ENCODE data around the gene SS18L1.
A peak's percentile ranks its signal among the peaks of the same experiment; 100 is the strongest.

Gene SS18L1, protein sequence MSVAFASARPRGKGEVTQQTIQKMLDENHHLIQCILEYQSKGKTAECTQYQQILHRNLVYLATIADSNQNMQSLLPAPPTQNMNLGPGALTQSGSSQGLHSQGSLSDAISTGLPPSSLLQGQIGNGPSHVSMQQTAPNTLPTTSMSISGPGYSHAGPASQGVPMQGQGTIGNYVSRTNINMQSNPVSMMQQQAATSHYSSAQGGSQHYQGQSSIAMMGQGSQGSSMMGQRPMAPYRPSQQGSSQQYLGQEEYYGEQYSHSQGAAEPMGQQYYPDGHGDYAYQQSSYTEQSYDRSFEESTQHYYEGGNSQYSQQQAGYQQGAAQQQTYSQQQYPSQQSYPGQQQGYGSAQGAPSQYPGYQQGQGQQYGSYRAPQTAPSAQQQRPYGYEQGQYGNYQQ

DNA sequence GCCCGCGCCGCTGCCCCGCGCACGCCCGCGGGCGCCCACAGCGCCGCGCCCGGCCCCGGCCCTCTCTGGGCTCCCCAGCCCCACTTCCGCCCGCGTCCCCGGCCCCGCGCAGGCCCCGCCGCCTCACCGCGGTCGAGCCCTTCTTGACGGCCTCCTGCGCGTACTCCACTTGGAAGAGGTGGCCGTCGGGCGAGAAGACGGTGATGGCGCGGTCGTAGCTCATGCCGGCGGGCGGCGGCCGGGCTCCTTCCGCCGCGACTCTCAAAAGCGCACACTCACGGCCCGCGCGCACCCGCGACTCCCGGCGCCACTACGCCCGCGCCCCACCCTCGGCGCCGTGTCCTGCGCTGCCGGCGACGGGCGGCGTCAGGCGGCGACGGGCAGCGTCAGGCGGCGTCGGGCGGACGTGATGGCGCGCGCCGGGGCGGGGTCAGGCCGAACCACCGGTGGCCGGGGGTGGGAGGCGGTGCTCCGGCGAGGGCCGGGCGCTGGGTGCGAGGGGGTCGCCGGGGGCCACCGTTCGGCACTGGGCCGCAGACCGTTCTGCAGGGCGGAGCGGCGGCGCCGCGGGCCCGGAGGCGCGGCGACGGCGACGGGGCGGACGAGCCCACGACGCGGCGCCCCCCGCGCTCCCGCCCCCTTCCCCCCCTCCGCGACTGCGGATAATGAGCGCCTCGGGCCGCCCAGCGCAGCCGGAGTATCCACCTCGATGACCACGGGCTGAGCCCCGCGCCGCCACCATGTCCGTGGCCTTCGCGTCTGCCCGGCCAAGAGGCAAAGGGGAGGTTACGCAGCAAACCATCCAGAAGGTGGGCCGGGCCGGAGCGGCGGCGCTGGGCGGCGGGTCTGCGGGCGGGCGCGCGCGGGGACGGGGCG lies at the start of gene SS18L1, which contains the start of gene PSMA7:
Gene SS18L1 (plus strand): TSS at position 689 of the 876 bp plus-strand sequence. CDS start 52 bp downstream, at position 741.
Gene PSMA7 (minus strand): TSS at position 314 of the 876 bp plus-strand sequence. CDS start 91 bp downstream, at position 223.
- no peak for TF ChIP-seq EZH2 (IDR thresholded peaks at IDR 0.05)
- TF ChIP-seq POLR2AphosphoS5 (IDR thresholded peaks at IDR 0.05; ENCODE audit: borderline replicate concordance, low read depth, low read length) = peak; percentile 81
- peak within 1 kb of the TSS; percentile 96 for H3K9ac ChIP-seq (ENCODE audit: insufficient read length)
- no peak for DNase-seq (ENCODE audit: low read depth, low spot score)
- peak within 1 kb of the TSS; percentile 71 for H3K27ac ChIP-seq
- peak within 1 kb of the TSS; percentile 97 for H3K4me3 ChIP-seq
- H3K9me3 ChIP-seq (ENCODE audit: low read depth, low read length) = no peaks in the 10 kb centered on the region
- peaks cover 42% of the 10 kb centered on the region for H3K36me3 ChIP-seq (ENCODE audit: insufficient read depth, low read length)

DNA sequence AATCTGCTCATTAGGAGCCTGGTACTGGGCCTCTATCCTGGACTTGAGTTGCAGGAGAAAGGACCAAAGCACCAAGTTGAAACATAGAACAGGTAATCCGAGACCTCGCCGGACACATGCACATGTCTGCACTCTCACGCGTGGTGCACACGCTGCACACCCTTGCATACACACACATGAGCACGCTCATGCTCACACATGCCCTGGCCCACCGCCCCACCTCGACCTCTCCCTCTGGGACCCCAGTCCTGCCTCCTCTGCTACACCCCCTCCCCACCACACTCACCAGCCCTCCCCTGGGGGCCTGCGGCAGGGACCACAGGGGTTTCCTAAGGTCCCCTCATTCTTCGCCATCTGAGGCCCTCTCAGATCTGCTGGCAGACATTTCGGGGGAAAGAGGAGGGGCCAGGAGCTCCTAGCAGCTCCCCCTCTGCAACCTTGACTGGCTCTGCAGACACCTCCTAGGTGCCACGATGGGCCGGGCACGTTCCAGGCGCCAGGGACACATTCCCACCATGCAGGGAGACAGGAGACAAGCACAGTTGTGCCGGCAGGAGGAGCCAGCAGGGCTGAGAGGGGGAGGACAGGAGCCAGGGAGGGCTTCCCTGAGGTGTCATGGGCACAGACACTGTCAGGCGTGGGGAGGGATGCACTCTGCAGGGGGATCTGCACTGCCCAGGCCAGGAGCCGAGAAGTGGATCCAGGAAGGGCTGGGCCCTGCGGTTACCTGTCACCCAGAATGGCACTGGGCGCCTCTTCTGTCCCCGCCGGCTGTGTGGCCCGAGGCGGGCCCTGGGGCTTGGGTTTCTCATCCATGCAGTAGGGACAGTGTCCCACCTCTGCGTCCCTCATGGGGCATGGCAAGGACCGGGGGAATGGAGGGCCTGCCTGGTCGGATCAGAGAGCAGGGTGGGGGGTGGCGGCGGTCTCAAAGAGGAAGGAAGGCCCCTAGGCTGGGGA lies 46.9 kb upstream of the SS18L1 start:
- TF ChIP-seq FOXP2 (optimal IDR thresholded peaks at IDR 0.05; ENCODE audit: control extremely low read depth, extremely low read length, insufficient read depth) (no peak), EZH2 (IDR thresholded peaks at IDR 0.05) (no peak)
- Histone ChIP-seq H3K36me3 (ENCODE audit: insufficient read depth, low read length) (no peaks in the 10 kb centered on the region), H3K9ac (ENCODE audit: insufficient read length) (no peak overlapping the region), H3K27ac (no peak overlapping the region), H3K9me3 (ENCODE audit: low read depth, low read length) (no peaks in the 10 kb centered on the region), H3K4me3 (no peak overlapping the region)
- DNase-seq (ENCODE audit: low read depth, low spot score) = no peak

DNA sequence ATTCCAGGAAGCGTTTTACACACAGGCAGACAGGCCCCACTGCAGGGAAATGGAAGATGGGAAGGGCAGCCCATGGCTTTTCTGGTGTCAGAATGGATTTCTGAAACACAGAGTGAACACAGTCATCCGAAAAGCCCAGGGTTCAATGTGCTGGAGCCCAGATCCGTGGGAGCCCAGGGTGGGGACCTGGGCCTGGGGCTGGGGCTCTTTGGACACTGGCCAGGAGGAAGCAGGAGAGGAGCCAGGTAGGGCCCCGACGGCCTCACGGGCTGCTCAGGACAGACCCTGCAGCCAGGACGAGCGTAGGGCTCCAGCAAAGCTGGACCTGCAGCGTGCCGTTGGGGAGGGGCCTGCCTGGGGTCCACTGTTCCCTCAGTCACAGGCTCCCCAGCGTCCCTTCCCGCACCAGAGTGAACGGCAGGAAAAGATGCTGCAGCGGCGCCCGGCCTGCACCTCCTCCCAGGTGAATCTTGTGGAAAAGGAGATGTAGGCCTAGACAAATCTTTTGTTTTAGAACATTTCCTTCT lies 45.6 kb upstream of the SS18L1 start:
- Histone ChIP-seq H3K27ac (no peak overlapping the region), H3K9me3 (ENCODE audit: low read depth, low read length) (no peaks in the 10 kb centered on the region), H3K36me3 (ENCODE audit: insufficient read depth, low read length) (no peaks in the 10 kb centered on the region), H3K4me3 (no peak overlapping the region), H3K9ac (ENCODE audit: insufficient read length) (no peak overlapping the region)
- DNase-seq (ENCODE audit: low read depth, low spot score) = no peak
- no peak for TF ChIP-seq POLR2AphosphoS5 (IDR thresholded peaks at IDR 0.05; ENCODE audit: borderline replicate concordance, low read depth, low read length)
- TF ChIP-seq FOXP2 (optimal IDR thresholded peaks at IDR 0.05; ENCODE audit: control extremely low read depth, extremely low read length, insufficient read depth) = no peak
- TF ChIP-seq EZH2 (IDR thresholded peaks at IDR 0.05) = no peak

DNA sequence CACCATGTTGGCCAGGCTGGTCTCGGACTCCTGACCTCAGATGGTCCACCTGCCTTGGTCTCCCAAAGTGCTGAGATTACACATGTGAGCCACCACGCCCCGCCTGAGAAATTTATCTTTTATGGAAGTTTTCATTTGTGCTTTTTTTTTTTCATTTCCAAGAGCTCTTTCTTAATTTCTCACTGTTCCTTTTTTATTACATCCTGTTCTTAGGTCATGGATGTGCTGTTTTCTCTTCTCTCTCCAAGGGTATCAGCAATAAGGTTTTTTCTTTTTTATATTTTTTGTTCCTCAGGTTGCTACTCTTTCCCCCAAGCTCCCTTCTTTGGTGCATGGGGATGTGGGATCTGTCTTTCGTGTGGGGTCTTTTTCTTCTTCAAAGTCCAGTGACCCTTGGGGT lies 42.5 kb upstream of the SS18L1 start:
- no peak for DNase-seq (ENCODE audit: low read depth, low spot score)
- Histone ChIP-seq H3K36me3 (ENCODE audit: insufficient read depth, low read length) (no peaks in the 10 kb centered on the region), H3K9me3 (ENCODE audit: low read depth, low read length) (no peaks in the 10 kb centered on the region), H3K9ac (ENCODE audit: insufficient read length) (no peak overlapping the region), H3K27ac (no peak overlapping the region), H3K4me3 (no peak overlapping the region)
- no peak for TF ChIP-seq FOXP2 (optimal IDR thresholded peaks at IDR 0.05; ENCODE audit: control extremely low read depth, extremely low read length, insufficient read depth)
- no peak for TF ChIP-seq POLR2AphosphoS5 (IDR thresholded peaks at IDR 0.05; ENCODE audit: borderline replicate concordance, low read depth, low read length)
- no peak for TF ChIP-seq EZH2 (IDR thresholded peaks at IDR 0.05)

DNA sequence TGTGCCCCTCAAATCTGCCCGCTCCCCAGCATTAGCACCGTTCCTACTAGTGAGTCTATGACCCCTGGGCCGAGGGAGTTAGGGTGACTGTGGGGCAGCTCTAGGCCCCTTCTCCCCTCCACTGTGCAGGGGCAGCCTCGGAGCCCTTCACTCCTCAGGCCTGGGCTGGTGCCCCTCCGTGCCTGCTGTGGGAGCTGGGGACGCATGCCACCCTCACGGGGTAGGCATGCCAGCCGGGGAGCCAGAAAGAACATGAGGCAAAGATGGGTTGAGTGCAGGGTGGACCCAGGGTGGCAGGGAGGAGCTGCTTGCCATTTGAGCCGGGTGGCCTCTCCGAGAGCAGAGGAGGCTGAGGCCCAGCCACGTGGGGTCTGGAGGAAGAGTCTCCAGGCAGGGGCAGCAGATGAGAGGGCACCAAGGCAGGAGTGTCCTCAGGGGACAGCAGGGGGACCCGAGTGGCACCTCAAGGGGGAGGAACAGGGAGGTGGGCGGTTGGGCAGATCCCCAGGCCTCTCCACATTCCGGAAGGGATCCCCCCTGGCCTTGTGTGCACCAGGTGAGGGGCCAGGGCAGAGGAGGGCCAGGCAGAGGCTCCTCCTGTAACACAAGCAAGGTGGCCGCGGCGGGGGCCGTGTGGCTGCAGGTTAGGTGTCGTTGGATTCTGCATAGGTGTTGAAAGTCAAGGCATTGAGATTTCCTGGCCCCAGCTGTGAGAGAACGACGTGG lies 39.9 kb upstream of the SS18L1 start:
- no peaks in the 10 kb centered on the region for H3K9me3 ChIP-seq (ENCODE audit: low read depth, low read length)

DNA sequence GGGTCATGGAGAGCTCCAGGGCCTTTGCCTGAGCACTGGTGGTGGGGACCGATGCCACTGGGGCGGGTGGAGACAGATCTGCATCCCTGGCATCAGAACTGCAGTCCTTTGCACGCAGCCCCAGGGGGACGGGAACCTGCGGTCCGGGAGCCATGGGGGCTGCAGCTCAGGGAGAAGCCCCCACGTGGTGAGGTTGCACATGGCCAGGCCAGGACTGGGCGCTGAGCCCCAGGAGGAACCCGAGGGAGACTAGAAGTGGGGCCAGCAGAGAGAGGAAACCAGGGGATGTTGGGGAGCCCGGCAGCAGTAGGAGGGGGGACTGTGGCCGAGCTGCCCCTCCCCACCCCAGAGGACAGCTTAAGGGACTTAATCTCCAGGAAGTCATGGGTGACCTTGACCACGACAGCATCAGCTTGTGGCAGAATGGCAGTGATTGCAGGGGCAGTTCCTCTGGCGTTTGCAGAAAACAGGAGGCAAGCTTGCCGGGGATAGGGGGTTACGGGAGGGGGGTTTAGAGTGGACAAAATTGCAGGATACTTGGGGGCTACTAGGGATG lies 39.3 kb upstream of the SS18L1 start:
- H3K9me3 ChIP-seq (ENCODE audit: low read depth, low read length) = peaks cover 2% of the 10 kb centered on the region; the same call in 1 of the 2 replicates
- DNase-seq (ENCODE audit: low read depth, low spot score) = no peak
- H3K9ac ChIP-seq (ENCODE audit: insufficient read length) = no peak overlapping the region
- H3K4me3 ChIP-seq = no peak overlapping the region
- H3K36me3 ChIP-seq (ENCODE audit: insufficient read depth, low read length) = no peaks in the 10 kb centered on the region
- no peak for TF ChIP-seq FOXP2 (optimal IDR thresholded peaks at IDR 0.05; ENCODE audit: control extremely low read depth, extremely low read length, insufficient read depth)
- TF ChIP-seq POLR2AphosphoS5 (IDR thresholded peaks at IDR 0.05; ENCODE audit: borderline replicate concordance, low read depth, low read length) = no peak
- no peak for TF ChIP-seq EZH2 (IDR thresholded peaks at IDR 0.05)
- H3K27ac ChIP-seq = no peak overlapping the region

More for the DNA sequence above, 39.9 kb upstream of the SS18L1 start:
- no peak overlapping the region for H3K9ac ChIP-seq (ENCODE audit: insufficient read length)
- no peaks in the 10 kb centered on the region for H3K36me3 ChIP-seq (ENCODE audit: insufficient read depth, low read length)
- no peak for TF ChIP-seq EZH2 (IDR thresholded peaks at IDR 0.05)
- TF ChIP-seq FOXP2 (optimal IDR thresholded peaks at IDR 0.05; ENCODE audit: control extremely low read depth, extremely low read length, insufficient read depth) = no peak
- TF ChIP-seq POLR2AphosphoS5 (IDR thresholded peaks at IDR 0.05; ENCODE audit: borderline replicate concordance, low read depth, low read length) = no peak
- no peak overlapping the region for H3K4me3 ChIP-seq
- H3K27ac ChIP-seq = no peak overlapping the region
- no peak for DNase-seq (ENCODE audit: low read depth, low spot score)

Measured in SK-N-MC (cell line).